ENCODE data around the gene TP53AIP1.

The TP53AIP1 gene

DNA sequence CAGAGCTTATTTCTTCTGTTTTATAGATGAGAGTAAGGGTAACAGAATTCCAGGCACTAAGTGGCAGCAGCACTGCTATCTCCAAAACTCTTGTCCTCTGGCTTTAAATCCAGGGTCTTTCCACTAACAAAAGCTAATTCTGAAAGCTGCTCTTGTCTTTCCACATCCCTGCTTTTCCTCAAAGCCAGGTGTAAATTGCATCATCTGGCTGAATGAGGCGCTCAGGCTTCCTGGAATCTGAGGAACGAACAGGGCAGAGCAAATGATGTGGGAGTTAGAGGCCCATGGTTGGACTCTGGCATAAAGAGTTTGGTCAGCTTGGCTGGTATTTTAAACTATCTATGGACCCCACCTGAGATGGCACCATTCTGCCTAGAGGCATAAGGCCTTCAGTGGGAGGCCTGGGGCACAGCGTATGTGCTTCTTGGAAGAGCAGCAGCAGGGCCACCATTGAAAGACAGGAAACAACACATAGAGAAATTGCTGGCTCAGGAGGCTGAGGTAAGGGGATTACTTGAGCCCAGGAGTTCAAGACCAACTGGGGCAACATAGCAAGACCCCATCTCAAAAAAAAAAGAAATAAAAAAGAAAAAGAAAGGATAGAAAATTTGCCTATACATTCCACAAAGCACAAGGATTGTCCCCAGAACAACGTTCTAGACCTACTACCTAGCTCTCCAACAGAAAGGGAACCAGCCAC, 49.7 kb downstream of the TP53AIP1 start:
- no peaks in the 10 kb centered on the region for H3K36me3 ChIP-seq (ENCODE audit: control insufficient read depth, insufficient read depth, low read length)
- DNase-seq (ENCODE audit: extremely low read depth, insufficient read length) = no peak
- H3K27me3 ChIP-seq (replicated peaks; ENCODE audit: control insufficient read depth, insufficient read depth, low read length) = 0 out of 2 replicates have a peak, but pooled peaks cover 1% of the 10 kb centered on the region
- TF ChIP-seq, protein P1, sequence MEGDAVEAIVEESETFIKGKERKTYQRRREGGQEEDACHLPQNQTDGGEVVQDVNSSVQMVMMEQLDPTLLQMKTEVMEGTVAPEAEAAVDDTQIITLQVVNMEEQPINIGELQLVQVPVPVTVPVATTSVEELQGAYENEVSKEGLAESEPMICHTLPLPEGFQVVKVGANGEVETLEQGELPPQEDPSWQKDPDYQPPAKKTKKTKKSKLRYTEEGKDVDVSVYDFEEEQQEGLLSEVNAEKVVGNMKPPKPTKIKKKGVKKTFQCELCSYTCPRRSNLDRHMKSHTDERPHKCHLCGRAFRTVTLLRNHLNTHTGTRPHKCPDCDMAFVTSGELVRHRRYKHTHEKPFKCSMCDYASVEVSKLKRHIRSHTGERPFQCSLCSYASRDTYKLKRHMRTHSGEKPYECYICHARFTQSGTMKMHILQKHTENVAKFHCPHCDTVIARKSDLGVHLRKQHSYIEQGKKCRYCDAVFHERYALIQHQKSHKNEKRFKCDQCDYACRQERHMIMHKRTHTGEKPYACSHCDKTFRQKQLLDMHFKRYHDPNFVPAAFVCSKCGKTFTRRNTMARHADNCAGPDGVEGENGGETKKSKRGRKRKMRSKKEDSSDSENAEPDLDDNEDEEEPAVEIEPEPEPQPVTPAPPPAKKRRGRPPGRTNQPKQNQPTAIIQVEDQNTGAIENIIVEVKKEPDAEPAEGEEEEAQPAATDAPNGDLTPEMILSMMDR (IDR thresholded peaks at IDR 0.05; ENCODE audit: insufficient read depth, low read length, poor library complexity, severe bottlenecking) = no peak
- no peak overlapping the region for H3K4me3 ChIP-seq (replicated peaks; ENCODE audit: low read depth, low read length)

DNA sequence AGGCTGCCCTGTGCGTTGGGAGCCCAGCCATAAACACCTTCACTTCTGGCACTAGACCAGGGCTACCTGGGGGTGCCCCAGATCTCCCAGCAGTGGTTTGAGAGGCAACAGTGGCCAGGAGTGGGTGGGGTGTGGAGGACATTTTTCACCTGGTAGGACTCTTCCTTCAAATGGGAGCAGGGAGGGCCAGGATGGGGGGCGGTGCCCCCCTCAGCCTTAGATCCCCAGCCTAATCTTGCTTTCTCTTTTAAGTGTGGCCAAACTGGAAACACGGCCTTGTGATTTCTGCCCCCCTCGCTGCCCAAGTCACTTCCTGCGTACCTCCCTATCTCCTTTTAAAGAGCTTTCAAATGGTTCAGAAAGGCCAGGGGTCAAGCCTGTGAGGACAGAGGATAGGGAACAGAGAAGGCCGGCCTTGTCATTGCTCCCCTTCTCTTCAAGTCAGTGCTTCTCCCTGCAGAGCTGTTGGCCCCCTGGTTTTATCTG, 50.7 kb downstream of the TP53AIP1 start:
- Histone ChIP-seq H3K27me3 (replicated peaks; ENCODE audit: control insufficient read depth, insufficient read depth, low read length) (0 out of 2 replicates have a peak, but pooled peaks cover 1% of the 10 kb centered on the region), H3K36me3 (ENCODE audit: control insufficient read depth, insufficient read depth, low read length) (no peaks in the 10 kb centered on the region), H3K4me3 (replicated peaks; ENCODE audit: low read depth, low read length) (no peak overlapping the region)
- TF ChIP-seq, protein P1 (IDR thresholded peaks at IDR 0.05; ENCODE audit: insufficient read depth, low read length, poor library complexity, severe bottlenecking) = no peak
- no peak for DNase-seq (ENCODE audit: extremely low read depth, insufficient read length)

DNA sequence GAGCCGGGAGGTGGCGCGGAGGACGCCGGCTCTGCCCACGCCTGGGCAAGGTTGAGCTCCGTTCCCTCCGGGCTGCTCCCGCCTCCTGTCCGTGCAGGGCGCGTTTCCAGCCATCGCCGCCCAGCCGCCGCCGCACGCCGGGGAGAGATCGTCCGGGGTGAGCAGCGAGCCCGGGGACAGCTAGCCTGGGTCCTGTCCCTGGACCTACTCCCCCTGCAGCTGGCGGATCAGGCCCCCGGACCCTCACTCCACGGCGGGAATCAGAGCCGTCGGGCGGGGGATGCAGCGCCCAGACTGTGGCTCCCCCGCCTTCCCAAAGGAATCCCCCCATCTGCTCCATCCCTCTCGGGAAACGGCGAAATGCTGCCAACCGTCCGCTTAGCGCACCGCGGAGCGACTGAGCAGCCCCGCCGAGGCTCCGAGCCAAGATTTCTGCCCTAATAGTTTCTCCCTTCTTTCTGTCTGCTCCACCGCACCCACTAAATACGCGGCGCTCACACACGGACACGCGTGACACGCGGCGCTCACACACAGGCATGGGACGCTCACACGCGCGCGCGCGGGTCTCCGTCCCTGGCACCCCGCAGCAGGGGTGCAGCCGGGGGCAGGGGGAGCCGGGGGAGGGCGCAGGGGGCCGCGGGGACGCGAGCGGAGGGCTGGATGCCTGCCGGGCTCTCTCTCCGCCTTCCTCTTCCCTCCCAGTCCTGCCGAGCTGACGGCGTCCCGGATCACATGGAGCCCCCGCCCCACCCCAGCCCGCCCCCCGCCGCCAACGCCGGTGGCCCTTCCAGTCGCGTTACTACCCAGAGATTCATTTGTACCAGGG, 51.9 kb downstream of the TP53AIP1 start, which contains the start of gene KCNJ5:
Gene KCNJ5 (plus strand): TSS at position 814 of the 826 bp plus-strand sequence. CDS start 19,918 bp downstream, outside the sequence.
- no peak for DNase-seq (ENCODE audit: extremely low read depth, insufficient read length)
- Histone ChIP-seq H3K27me3 (replicated peaks; ENCODE audit: control insufficient read depth, insufficient read depth, low read length) (peaks cover 1% of the 10 kb centered on the region; the same call in 1 of the 2 replicates), H3K4me3 (replicated peaks; ENCODE audit: low read depth, low read length) (no peak within 1 kb of the TSS), H3K36me3 (ENCODE audit: control insufficient read depth, insufficient read depth, low read length) (no peaks in the 10 kb centered on the region)
- TF ChIP-seq, protein P1 (IDR thresholded peaks at IDR 0.05; ENCODE audit: insufficient read depth, low read length, poor library complexity, severe bottlenecking) = no peak

DNA sequence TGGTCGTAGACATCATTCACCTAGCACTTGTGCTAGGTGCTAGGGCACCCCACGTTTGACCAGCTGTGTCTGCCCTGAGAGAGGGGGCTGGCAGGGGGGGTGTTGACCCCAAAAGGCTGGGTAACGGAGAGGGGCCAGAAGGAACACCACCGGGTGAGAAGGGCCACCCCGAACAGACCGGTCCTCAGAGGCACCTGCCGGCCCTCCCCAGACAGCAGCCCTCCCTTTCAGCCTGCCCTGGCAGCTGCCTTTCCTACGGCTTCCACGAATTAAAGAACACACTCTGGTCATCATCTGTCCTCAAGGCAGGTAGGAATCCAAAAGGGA, 52.5 kb downstream of the TP53AIP1 start:
- TF ChIP-seq, protein P1 (IDR thresholded peaks at IDR 0.05; ENCODE audit: insufficient read depth, low read length, poor library complexity, severe bottlenecking) = no peak

DNA sequence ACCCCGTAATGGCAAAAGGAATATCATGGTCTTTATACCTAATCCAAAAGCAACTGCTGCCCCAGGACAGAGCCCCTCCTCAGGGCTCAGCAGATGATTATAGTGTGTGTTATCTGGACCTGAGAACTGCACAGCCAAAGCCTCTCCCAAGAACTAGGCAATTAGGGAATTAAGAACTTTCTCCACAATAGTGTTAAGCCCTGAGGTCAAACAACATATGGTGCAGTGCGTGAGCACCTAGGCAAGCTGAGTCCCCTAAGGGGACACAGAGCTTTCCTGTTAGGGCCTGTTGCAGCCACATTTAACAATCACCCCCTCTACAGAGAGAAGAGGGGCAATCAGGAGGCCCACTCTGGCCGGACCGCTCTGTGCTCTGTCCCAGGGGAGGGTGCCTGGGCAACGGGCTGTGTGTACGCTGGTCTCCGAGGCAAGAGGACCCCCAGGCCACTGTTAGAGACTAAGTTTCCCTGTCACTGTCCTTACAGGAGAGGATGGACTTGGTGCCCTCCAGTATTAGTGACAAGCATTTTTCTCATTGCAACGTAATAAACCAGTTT, 52.9 kb downstream of the TP53AIP1 start:
- peaks cover 1% of the 10 kb centered on the region; the same call in 1 of the 2 replicates for H3K27me3 ChIP-seq (replicated peaks; ENCODE audit: control insufficient read depth, insufficient read depth, low read length)
- TF ChIP-seq, protein P1 (IDR thresholded peaks at IDR 0.05; ENCODE audit: insufficient read depth, low read length, poor library complexity, severe bottlenecking) = no peak
- DNase-seq (ENCODE audit: extremely low read depth, insufficient read length) = no peak

More for the DNA sequence above, 52.5 kb downstream of the TP53AIP1 start:
- DNase-seq (ENCODE audit: extremely low read depth, insufficient read length) = no peak
- Histone ChIP-seq H3K36me3 (ENCODE audit: control insufficient read depth, insufficient read depth, low read length) (no peaks in the 10 kb centered on the region), H3K4me3 (replicated peaks; ENCODE audit: low read depth, low read length) (no peak overlapping the region), H3K27me3 (replicated peaks; ENCODE audit: control insufficient read depth, insufficient read depth, low read length) (peaks cover 1% of the 10 kb centered on the region; the same call in 1 of the 2 replicates)

More for the DNA sequence above, 52.9 kb downstream of the TP53AIP1 start:
- Histone ChIP-seq H3K4me3 (replicated peaks; ENCODE audit: low read depth, low read length) (no peak overlapping the region), H3K36me3 (ENCODE audit: control insufficient read depth, insufficient read depth, low read length) (no peaks in the 10 kb centered on the region)
